ENCODE data around the gene UBL4A. TPM values are rescaled to one million over a fixed set of nuclear protein-coding genes. Genes with fewer than 3 reads are reported as not detected.

Gene UBL4A
- total and polyA plus RNA-seq, 2 of the 13 experiments (the other 11 are each of a cell fraction or from before 2014, with no cell fraction given) = 16.8 to 25.5 TPM

GRCh38 chrX:154489182-154489581 lies 2.8 kb upstream of the UBL4A start:
- TF ChIP-seq ZFP36L2 (CRISPR knock-in tag; IDR thresholded peaks at IDR 0.05) (no peak), GLMP (CRISPR knock-in tag; IDR thresholded peaks at IDR 0.05; ENCODE audit: borderline replicate concordance) (no peak), ZNF674 (CRISPR knock-in tag; IDR thresholded peaks at IDR 0.05; ENCODE audit: low read depth) (no peak), ZHX1 (CRISPR knock-in tag; IDR thresholded peaks at IDR 0.05; ENCODE audit: low read depth) (no peak), REPIN1 (CRISPR knock-in tag; IDR thresholded peaks at IDR 0.05; ENCODE audit: borderline replicate concordance, low read depth) (no peak), NCOR1 (IDR thresholded peaks at IDR 0.05; ENCODE audit: borderline replicate concordance, low read length) (no peak), ZNF737 (CRISPR knock-in tag; IDR thresholded peaks at IDR 0.05; ENCODE audit: borderline replicate concordance) (no peak), TOPORS (CRISPR knock-in tag; IDR thresholded peaks at IDR 0.05) (no peak), ZNF792 (CRISPR knock-in tag; IDR thresholded peaks at IDR 0.05) (no peak), YY1 (IDR thresholded peaks at IDR 0.05; ENCODE audit: insufficient read depth, insufficient replicate concordance, low read depth, low read length) (no peak), ZNF274 (CRISPR knock-in tag; IDR thresholded peaks at IDR 0.05) (no peak), ZFAT (CRISPR knock-in tag; conservative IDR thresholded peaks at IDR 0.05) (no peak), ZNF260 (CRISPR knock-in tag; IDR thresholded peaks at IDR 0.05; ENCODE audit: borderline replicate concordance, low read depth) (no peak), ZNF652 (CRISPR knock-in tag; IDR thresholded peaks at IDR 0.05; ENCODE audit: borderline replicate concordance, low read depth) (no peak), ZFP82 (CRISPR knock-in tag; IDR thresholded peaks at IDR 0.05; ENCODE audit: borderline replicate concordance) (no peak), U2AF2 (IDR thresholded peaks at IDR 0.05; ENCODE audit: low read depth, low read length) (no peak), ATAD3A (CRISPR knock-in tag; IDR thresholded peaks at IDR 0.05) (no peak), MYC (CRISPR knock-in tag; IDR thresholded peaks at IDR 0.05; ENCODE audit: borderline replicate concordance) (no peak), ZNF782 (CRISPR knock-in tag; IDR thresholded peaks at IDR 0.05; ENCODE audit: borderline replicate concordance) (no peak)
- TF ChIP-seq, protein P1, sequence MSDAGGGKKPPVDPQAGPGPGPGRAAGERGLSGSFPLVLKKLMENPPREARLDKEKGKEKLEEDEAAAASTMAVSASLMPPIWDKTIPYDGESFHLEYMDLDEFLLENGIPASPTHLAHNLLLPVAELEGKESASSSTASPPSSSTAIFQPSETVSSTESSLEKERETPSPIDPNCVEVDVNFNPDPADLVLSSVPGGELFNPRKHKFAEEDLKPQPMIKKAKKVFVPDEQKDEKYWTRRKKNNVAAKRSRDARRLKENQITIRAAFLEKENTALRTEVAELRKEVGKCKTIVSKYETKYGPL (CRISPR knock-in tag; IDR thresholded peaks at IDR 0.05) = no peak
- Histone ChIP-seq H3K4me1 (ENCODE audit: insufficient read depth, low read length) (peaks cover 26% of the 10 kb centered on the region), H3K27me3 (ENCODE audit: control insufficient read depth in 1 of 2, insufficient read depth in 2 of 2, low read length in 2 of 2) (no peaks in the 10 kb centered on the region), H4K20me1 (ENCODE audit: insufficient read depth, low read length) (no peaks in the 10 kb centered on the region), H3K36me3 (replicated peaks in 1 of 2; ENCODE audit: control insufficient read depth in 1 of 2, insufficient read depth in 2 of 2, low read length in 2 of 2) (no peaks in the 10 kb centered on the region; a peak in 1 of 5 replicates), H3K4me3 (replicated peaks in 1 of 3; ENCODE audit: insufficient read depth in 1 of 3, low read depth in 2 of 3, low read length in 3 of 3) (peak overlapping the region in 2 of 3 experiments; percentile 68 to 78; a peak in 3 of 6 replicates), H2AFZ (ENCODE audit: low read length) (no peak overlapping the region), H3K4me2 (ENCODE audit: low read depth, low read length) (peak overlapping the region; percentile 76), H3K9me3 (ENCODE audit: low read length) (no peaks in the 10 kb centered on the region), H3K9ac (ENCODE audit: insufficient read depth, low read depth, low read length) (no peak overlapping the region), H3K79me2 (ENCODE audit: insufficient read depth, low read length) (no peaks in the 10 kb centered on the region), H3K27ac (ENCODE audit: extremely low read length, insufficient read depth, low read length) (no peak overlapping the region)
- ChIA-PET POLR2A (interaction anchor here (0.9 to 3.0 kb wide), 11 partner anchors 25 to 118 kb away, joined by 3 to 31 read pairs (median 5); partner anchors contain the start of genes ATP6AP1, DNASE1L1, EMD and FAM3A), CTCF (ENCODE audit: low intra/inter-chr PET ratio, low total read pairs) (no interaction called here)
- no peak for FAIRE-seq
- ATAC-seq = no peak
- BruUV-seq (replicated peaks) = no TSS peak
- no CpG with 5 or more reads among the region's 4 CpGs for WGBS (ENCODE audit: low lambda C conversion rate)
- DNase-seq (ENCODE audit: low spot score) = no peak
- intact Hi-C loops (cut with micrococcal nuclease; ENCODE audit: unreplicated experiment) (no loop called here), in situ Hi-C loops (cut with HindIII; ENCODE audit: extremely low pct_ligation_motif_present, low pct_unique_long_range_greater_than_20kb) (no loop called here)
